Gastroesophageal sphincter (tissue), 4 donors: Measurements from ENCODE around the gene HUNK. TPM values are rescaled to one million over a fixed set of nuclear protein-coding genes. Genes with fewer than 3 reads are reported as not detected.

Experiments used
- ATAC-seq: fragments of 150-250 bp; one replicate; pipeline ENCODE4 v1.9.1; 2016; ENCODE audit warnings: mild to moderate bottlenecking, moderate library complexity
- H3K27ac ChIP-seq, 4 donors: fragments of 200-600 bp; sonication (generic) in 3 of 4; 1 replicate in 3 of 4; 2 replicates in 1 of 4; pipeline ENCODE4 v1.5.1; 2016 to 2019
- H3K27me3 ChIP-seq: fragments of 200-600 bp; sonication (generic); one replicate; pipeline ENCODE4 v1.5.1; 2019
- H3K36me3 ChIP-seq, 2 donors: fragments of 200-600 bp; sonication (generic); one replicate each; pipeline ENCODE4 v1.5.1; 2019; ENCODE audit warnings: control low read depth in 1 of 2
- H3K4me1 ChIP-seq, 3 donors: fragments of 200-600 bp; sonication (generic); 1 replicate in 2 of 3; 2 replicates in 1 of 3; pipeline ENCODE4 v1.5.1; 2016 to 2019; ENCODE audit warnings: control low read depth in 2 of 3
- H3K4me3 ChIP-seq, 2 donors: fragments of 200-600 bp; sonication (generic); one replicate each; pipeline ENCODE4 v1.5.1; 2019; ENCODE audit warnings: mild to moderate bottlenecking in 1 of 2, moderate library complexity in 1 of 2
- H3K9me3 ChIP-seq, 3 donors: fragments of 200-600 bp; sonication (generic); one replicate each; pipeline ENCODE4 v1.5.1; 2017 to 2019; ENCODE audit warnings: control low read depth in 2 of 3
- CTCF ChIP-seq, 4 experiments: fragments of 200-600 bp in 2 of 4; fragments of 450-650 bp in 2 of 4; sonication (generic) in 1 of 4; IDR thresholded peaks; one replicate each; pipeline ENCODE4 v1.5.1; 2017 to 2019; ENCODE audit warnings: antibody characterized with exemption in 4 of 4, mild to moderate bottlenecking in 2 of 4, moderate library complexity in 2 of 4
- EP300 ChIP-seq: sonication (generic); formaldehyde crosslinking; IDR thresholded peaks from one replicate; pipeline ENCODE4 v1.6.1; 2017; ENCODE audit warnings: antibody characterized with exemption, mild to moderate bottlenecking
- POLR2A ChIP-seq, 2 donors: fragments of 450-650 bp; IDR thresholded peaks; one replicate each; pipeline ENCODE4 v1.6.1; 2017; ENCODE audit warnings: antibody characterized with exemption in 2 of 2, mild to moderate bottlenecking in 2 of 2, moderate library complexity in 1 of 2
- POLR2AphosphoS5 ChIP-seq: sonication (generic); formaldehyde crosslinking; IDR thresholded peaks from one replicate; pipeline ENCODE4 v1.6.1; 2017; ENCODE audit warnings: antibody characterized with exemption
- WGBS, 2 donors: methylation state at CpG; one replicate each; pipeline ENCODE4 v1.1.5; 2018; ENCODE audit warnings: low coverage in 1 of 2; 5-methylcytosine and 5-hydroxymethylcytosine counted together
- total RNA-seq, 4 donors: library from RNA; depleted of rRNA; stranded (reverse); fragments of >200 nt; gene quantifications; one replicate each; pipeline ENCODE4 v1.1.0, GENCODE V29; 2016

Gene HUNK
- total RNA-seq, 4 donors from 2014 or later: 0.47 to 1.7 (median 0.81) TPM

- TF ChIP-seq CTCF (IDR thresholded peaks at IDR 0.05): no peak
- peak; percentile 26 for TF ChIP-seq POLR2AphosphoS5
- H3K9me3 ChIP-seq: no peaks in the 10 kb centered on the region
- ATAC-seq: no peak
- H3K4me3 ChIP-seq: no peak overlapping the region
- no peak overlapping the region for H3K27ac ChIP-seq
- peaks cover 0 to 5% (median 0%) of the 10 kb centered on the region in 3 donors for H3K4me1 ChIP-seq
- H3K27me3 ChIP-seq: no peaks in the 10 kb centered on the region
- H3K36me3 ChIP-seq: no peaks in the 10 kb centered on the region
- 40 to 65% methylated on average over 5 to 8 of the region's 10 CpGs for WGBS, 2 donors
Observed at GRCh38 chr21:31993826-31994825, 121.3 kb downstream of the HUNK start.

GRCh38 chr21:31997191-31997590 is 124.4 kb downstream of the HUNK start:
- Histone ChIP-seq H3K27ac (no peak overlapping the region), H3K9me3 (no peaks in the 10 kb centered on the region), H3K4me1 (peaks cover 0 to 5% (median 0%) of the 10 kb centered on the region in 3 donors), H3K36me3 (no peaks in the 10 kb centered on the region), H3K4me3 (no peak overlapping the region), H3K27me3 (no peaks in the 10 kb centered on the region)
- ATAC-seq: no peak
- 66 to 67% methylated on average over 4 of the region's 4 CpGs for WGBS, 2 donors
- TF ChIP-seq POLR2A (IDR thresholded peaks at IDR 0.05) (no peak), EP300 (no peak), POLR2AphosphoS5 (no peak), CTCF (IDR thresholded peaks at IDR 0.05) (no peak)

GRCh38 chr21:31999810-32000468 is 127.1 kb downstream of the HUNK start:
- no peak for TF ChIP-seq POLR2AphosphoS5
- Histone ChIP-seq H3K4me1 (no peaks in the 10 kb centered on the region), H3K4me3 (no peak overlapping the region), H3K27ac (no peak overlapping the region), H3K27me3 (no peaks in the 10 kb centered on the region), H3K9me3 (peaks cover 0 to 8% (median 0%) of the 10 kb centered on the region in 3 donors), H3K36me3 (no peaks in the 10 kb centered on the region)
- ATAC-seq: no peak
- WGBS, 2 donors: 78 to 88% methylated on average over 5 to 11 of the region's 12 CpGs

- Histone ChIP-seq H3K27me3 (no peaks in the 10 kb centered on the region), H3K9me3 (peaks cover 0 to 8% (median 0%) of the 10 kb centered on the region in 3 donors), H3K27ac (no peak overlapping the region), H3K4me3 (no peak overlapping the region), H3K4me1 (no peaks in the 10 kb centered on the region), H3K36me3 (no peaks in the 10 kb centered on the region)
- no peak for ATAC-seq
- 56 to 65% methylated on average over 3 to 10 of the region's 11 CpGs for WGBS, 2 donors
- TF ChIP-seq POLR2AphosphoS5 (no peak), POLR2A (IDR thresholded peaks at IDR 0.05) (no peak), EP300 (no peak), CTCF (IDR thresholded peaks at IDR 0.05) (no peak)
Observed at GRCh38 chr21:32001390-32001789, 128.6 kb downstream of the HUNK start.

- TF ChIP-seq CTCF (IDR thresholded peaks at IDR 0.05): no peak
- ATAC-seq: no peak
- Histone ChIP-seq H3K4me1 (no peaks in the 10 kb centered on the region), H3K4me3 (no peak overlapping the region), H3K27me3 (no peaks in the 10 kb centered on the region), H3K27ac (no peak overlapping the region), H3K9me3 (peaks cover 0 to 8% (median 0%) of the 10 kb centered on the region in 3 donors), H3K36me3 (no peaks in the 10 kb centered on the region)
- 69 to 81% methylated on average over 2 of the region's 2 CpGs for WGBS, 2 donors
Observed at GRCh38 chr21:32003411-32003810, 130.6 kb downstream of the HUNK start.
